Tibial artery (tissue), 4 donors: ENCODE measurements around the gene FLCN.

Experiments used
- DNase-seq, 2 donors: peaks; one replicate each; pipeline ENCODE4 v3.0.0-alpha.2; 2019
- H3K27ac ChIP-seq, 2 donors: fragments of 200-600 bp; sonication (generic) in 1 of 2; 1 replicate in 1 of 2; 2 replicates in 1 of 2; pipeline ENCODE4 v1.5.1; 2018 to 2019; ENCODE audit warnings: mild to moderate bottlenecking in 1 of 2
- H3K27me3 ChIP-seq, 2 donors: fragments of 200-600 bp; sonication (generic) in 1 of 2; one replicate each; pipeline versions ENCODE4 v1.5.1 to v1.6.0; 2016 to 2019
- H3K36me3 ChIP-seq, 3 donors: fragments of 200-600 bp; sonication (generic) in 2 of 3; one replicate each; pipeline ENCODE4 v1.5.1; 2016 to 2019; ENCODE audit warnings: mild to moderate bottlenecking in 2 of 3
- H3K4me1 ChIP-seq, 4 donors: fragments of 200-600 bp; sonication (generic) in 2 of 4; 1 replicate in 3 of 4; 2 replicates in 1 of 4; pipeline ENCODE4 v1.5.1; 2016 to 2019
- H3K4me3 ChIP-seq, 2 donors: fragments of 200-600 bp; sonication (generic) in 1 of 2; 1 replicate in 1 of 2; 2 replicates in 1 of 2; pipeline ENCODE4 v1.5.1; 2018 to 2019; ENCODE audit warnings: mild to moderate bottlenecking in 2 of 2
- H3K9me3 ChIP-seq, 3 donors: fragments of 200-600 bp; sonication (generic) in 1 of 3; one replicate each; pipeline ENCODE4 v1.5.1; 2016 to 2019
- intact Hi-C: fragments of 100-400 bp; cut with DNase I; formaldehyde crosslinking; loops from one replicate; pipeline ENCODE4 v1.15.0; 2023; ENCODE audit warnings: low total_unique reads
- TF ChIP-seq, protein P1 (sequence below), 2 experiments: fragments of 200-600 bp in 1 of 2; fragments of 450-650 bp in 1 of 2; IDR thresholded peaks; one replicate each; pipeline ENCODE4 v1.5.1; 2017 to 2019; ENCODE audit warnings: antibody characterized with exemption in 2 of 2, mild to moderate bottlenecking in 1 of 2, moderate library complexity in 1 of 2

FLCN gene

DNA sequence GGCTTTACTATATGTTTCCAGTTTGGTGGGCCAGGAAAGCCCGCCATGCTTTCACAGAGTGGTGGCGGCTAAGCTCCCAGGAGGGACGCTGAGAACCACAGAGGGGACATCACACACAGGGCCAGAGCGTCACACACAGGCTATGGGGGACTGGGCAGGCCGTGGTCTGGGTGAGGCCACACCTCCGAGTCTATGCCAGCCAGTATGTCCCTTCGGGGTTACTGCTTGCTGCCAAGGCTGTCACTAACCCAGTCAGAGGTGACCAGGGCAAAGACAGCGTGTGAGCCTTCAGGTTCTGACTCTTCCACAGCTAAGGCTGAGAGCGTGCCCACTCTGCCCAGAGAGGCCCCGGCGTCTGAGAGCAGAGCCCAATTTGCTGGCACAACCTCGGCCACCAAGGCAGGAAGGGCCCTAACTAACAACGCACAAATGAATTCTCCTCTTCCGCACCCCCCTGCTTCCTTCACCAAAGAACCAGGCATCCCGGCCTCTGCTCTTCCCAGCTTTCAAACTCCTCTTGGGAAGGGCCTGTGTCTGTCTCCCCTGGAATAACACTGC, 33.7 kb downstream of the FLCN start:
- Histone ChIP-seq H3K4me1 (peaks cover 6 to 44% (median 39%) of the 10 kb centered on the region in 4 donors), H3K36me3 (peaks cover 0 to 11% (median 0%) of the 10 kb centered on the region in 3 donors), H3K27me3 (no peaks in the 10 kb centered on the region), H3K4me3 (no peak overlapping the region), H3K9me3 (no peaks in the 10 kb centered on the region), H3K27ac (peak overlapping the region; percentile 75 to 76)
- no peak for DNase-seq
- TF ChIP-seq, protein P1, sequence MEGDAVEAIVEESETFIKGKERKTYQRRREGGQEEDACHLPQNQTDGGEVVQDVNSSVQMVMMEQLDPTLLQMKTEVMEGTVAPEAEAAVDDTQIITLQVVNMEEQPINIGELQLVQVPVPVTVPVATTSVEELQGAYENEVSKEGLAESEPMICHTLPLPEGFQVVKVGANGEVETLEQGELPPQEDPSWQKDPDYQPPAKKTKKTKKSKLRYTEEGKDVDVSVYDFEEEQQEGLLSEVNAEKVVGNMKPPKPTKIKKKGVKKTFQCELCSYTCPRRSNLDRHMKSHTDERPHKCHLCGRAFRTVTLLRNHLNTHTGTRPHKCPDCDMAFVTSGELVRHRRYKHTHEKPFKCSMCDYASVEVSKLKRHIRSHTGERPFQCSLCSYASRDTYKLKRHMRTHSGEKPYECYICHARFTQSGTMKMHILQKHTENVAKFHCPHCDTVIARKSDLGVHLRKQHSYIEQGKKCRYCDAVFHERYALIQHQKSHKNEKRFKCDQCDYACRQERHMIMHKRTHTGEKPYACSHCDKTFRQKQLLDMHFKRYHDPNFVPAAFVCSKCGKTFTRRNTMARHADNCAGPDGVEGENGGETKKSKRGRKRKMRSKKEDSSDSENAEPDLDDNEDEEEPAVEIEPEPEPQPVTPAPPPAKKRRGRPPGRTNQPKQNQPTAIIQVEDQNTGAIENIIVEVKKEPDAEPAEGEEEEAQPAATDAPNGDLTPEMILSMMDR (IDR thresholded peaks at IDR 0.05), result no peak
- intact Hi-C loops, result loop anchor here (10.0 kb wide), 2 partner anchors 168 to 198 kb away; no protein-coding TSS in a partner anchor

DNA sequence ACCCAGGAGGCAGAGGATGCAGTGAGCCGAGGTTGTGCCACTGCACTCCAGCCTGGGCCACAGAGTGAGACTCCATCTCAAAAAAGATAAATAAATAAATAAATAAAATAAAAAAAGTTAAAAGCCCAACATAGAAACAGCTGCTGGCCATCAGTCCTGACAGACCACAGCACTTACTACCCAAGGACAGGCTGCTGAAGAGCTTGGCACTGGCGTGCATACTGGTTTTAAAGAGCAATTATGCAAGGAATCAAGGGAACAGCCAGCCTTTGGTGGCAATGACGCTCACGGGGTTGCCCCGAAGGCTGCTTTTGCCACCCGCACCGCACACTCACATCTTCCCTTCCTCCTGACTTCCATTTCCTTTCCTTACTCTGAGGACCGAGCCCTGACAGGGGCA, 35.1 kb downstream of the FLCN start:
- Histone ChIP-seq H3K27me3 (no peaks in the 10 kb centered on the region), H3K4me3 (no peak overlapping the region), H3K9me3 (no peaks in the 10 kb centered on the region), H3K27ac (no peak overlapping the region), H3K36me3 (peaks cover 0 to 11% (median 0%) of the 10 kb centered on the region in 3 donors), H3K4me1 (peaks cover 6 to 44% (median 39%) of the 10 kb centered on the region in 4 donors)
- TF ChIP-seq, protein P1 (IDR thresholded peaks at IDR 0.05), result no peak
- DNase-seq, result no peak
- intact Hi-C loops, result loop anchor here (10.0 kb wide), 2 partner anchors 167 to 197 kb away; no protein-coding TSS in a partner anchor

DNA sequence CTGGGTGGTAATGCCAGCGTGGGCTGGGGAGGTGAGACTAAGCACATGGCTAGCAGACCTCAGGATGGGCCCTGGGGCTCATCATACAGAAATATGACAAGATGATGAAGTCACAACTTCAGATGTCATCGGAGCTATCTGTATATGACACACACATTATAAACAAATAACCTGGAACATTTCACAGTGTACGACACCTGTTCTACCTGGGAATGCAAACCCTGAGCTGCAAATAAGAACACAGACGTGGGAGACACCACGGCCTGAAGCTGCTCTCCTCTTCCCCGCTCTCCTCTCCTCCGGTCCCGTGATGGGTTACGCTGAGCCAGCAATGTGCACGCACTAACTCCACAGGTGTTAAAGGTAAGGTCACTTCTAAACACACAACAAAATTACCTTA, 35.7 kb downstream of the FLCN start:
- H3K4me1 ChIP-seq, result peaks cover 6 to 37% (median 33%) of the 10 kb centered on the region in 4 donors
- no peaks in the 10 kb centered on the region for H3K27me3 ChIP-seq
- no peak overlapping the region for H3K4me3 ChIP-seq
- TF ChIP-seq, protein P1 (IDR thresholded peaks at IDR 0.05), result no peak
- intact Hi-C loops, result loop anchor here (10.0 kb wide), 2 partner anchors 166 to 196 kb away; no protein-coding TSS in a partner anchor
- H3K36me3 ChIP-seq, result peaks cover 0 to 11% (median 0%) of the 10 kb centered on the region in 3 donors
- H3K27ac ChIP-seq, result no peak overlapping the region
- DNase-seq, result no peak
- no peaks in the 10 kb centered on the region for H3K9me3 ChIP-seq

DNA sequence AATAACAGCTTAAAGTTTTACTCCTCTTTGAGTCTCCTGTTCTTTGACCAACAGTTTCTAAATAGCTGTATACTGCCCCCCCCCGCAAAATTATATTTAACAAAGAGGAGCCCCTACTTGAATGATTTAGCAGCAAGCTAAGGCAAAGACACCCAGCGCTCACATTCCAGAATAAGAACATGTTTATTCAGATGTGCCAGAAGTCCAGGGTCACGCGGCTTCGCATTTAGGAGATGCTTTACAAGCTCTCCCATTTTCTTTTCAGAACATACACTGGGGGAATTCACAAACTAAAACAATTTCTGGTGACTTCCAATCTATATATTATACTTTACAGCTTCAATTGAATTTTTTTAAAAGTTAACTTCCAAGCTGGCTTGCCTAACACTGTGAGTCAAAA, 36.1 kb downstream of the FLCN start:
- intact Hi-C loops, result loop anchor here (10.0 kb wide), 2 partner anchors 166 to 196 kb away; no protein-coding TSS in a partner anchor
- Histone ChIP-seq H3K4me1 (peaks cover 6 to 33% (median 29%) of the 10 kb centered on the region in 4 donors), H3K4me3 (no peak overlapping the region), H3K36me3 (peaks cover 0 to 11% (median 0%) of the 10 kb centered on the region in 3 donors), H3K27ac (no peak overlapping the region), H3K27me3 (no peaks in the 10 kb centered on the region), H3K9me3 (no peaks in the 10 kb centered on the region)
- DNase-seq, result no peak
- TF ChIP-seq, protein P1 (IDR thresholded peaks at IDR 0.05), result no peak

DNA sequence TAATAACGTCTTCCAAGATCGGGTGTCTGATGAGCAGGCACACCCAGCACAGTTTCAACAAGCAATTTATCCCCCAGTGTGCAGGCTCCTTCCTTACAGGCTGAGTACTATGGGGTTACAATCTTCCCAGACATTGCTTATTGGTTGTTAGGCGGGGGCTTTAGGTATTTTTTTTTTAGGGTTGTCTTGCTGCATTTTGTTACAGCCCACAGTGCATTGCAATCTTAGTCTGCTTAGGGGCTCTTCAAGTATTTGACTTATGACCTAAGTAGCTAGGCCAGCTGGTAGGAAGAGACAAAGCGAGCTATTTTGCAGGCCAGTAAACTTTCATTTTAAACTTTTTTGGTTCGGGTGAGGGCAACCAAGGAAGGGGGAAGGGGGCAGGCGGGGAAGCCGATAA, 36.7 kb downstream of the FLCN start:
- Histone ChIP-seq H3K9me3 (no peaks in the 10 kb centered on the region), H3K4me1 (peaks cover 1 to 28% (median 24%) of the 10 kb centered on the region in 4 donors), H3K4me3 (no peak overlapping the region), H3K36me3 (peaks cover 0 to 11% (median 0%) of the 10 kb centered on the region in 3 donors), H3K27me3 (no peaks in the 10 kb centered on the region), H3K27ac (no peak overlapping the region)
- intact Hi-C loops, result loop anchor here (10.0 kb wide), 2 partner anchors 166 to 196 kb away; no protein-coding TSS in a partner anchor
- DNase-seq, result no peak
- TF ChIP-seq, protein P1 (IDR thresholded peaks at IDR 0.05), result no peak
